ENCODE results near the gene DSCAM. TPM values are rescaled to one million over a fixed set of nuclear protein-coding genes. Genes with fewer than 3 reads are reported as not detected.
"Not testable (repeated sequence)": the region's sequence is repeated elsewhere in the genome, so short reads cannot be mapped to it uniquely, and the experiment has no call there.

The DSCAM gene
- total and polyA plus RNA-seq, 10 donors, result 0.02 to 2.7 (median 2.0) TPM

GRCh38 chr21:40272037-40272436 is 574.9 kb downstream of the DSCAM start:
- no peak overlapping the region for H3K27ac ChIP-seq
- DNase-seq, result no peak
- H3K4me1 ChIP-seq, result no peaks in the 10 kb centered on the region
- no peaks in the 10 kb centered on the region for H3K36me3 ChIP-seq
- intact Hi-C loops (cut with DNase I; ENCODE audit: low total_unique reads), result no loop called here
- no peaks in the 10 kb centered on the region for H3K27me3 ChIP-seq (replicated peaks in 1 of 7)
- no peak overlapping the region for H3K4me3 ChIP-seq
- peaks cover 0 to 4% (median 0%) of the 10 kb centered on the region in 8 donors for H3K9me3 ChIP-seq
- TF ChIP-seq, protein P1, sequence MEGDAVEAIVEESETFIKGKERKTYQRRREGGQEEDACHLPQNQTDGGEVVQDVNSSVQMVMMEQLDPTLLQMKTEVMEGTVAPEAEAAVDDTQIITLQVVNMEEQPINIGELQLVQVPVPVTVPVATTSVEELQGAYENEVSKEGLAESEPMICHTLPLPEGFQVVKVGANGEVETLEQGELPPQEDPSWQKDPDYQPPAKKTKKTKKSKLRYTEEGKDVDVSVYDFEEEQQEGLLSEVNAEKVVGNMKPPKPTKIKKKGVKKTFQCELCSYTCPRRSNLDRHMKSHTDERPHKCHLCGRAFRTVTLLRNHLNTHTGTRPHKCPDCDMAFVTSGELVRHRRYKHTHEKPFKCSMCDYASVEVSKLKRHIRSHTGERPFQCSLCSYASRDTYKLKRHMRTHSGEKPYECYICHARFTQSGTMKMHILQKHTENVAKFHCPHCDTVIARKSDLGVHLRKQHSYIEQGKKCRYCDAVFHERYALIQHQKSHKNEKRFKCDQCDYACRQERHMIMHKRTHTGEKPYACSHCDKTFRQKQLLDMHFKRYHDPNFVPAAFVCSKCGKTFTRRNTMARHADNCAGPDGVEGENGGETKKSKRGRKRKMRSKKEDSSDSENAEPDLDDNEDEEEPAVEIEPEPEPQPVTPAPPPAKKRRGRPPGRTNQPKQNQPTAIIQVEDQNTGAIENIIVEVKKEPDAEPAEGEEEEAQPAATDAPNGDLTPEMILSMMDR (IDR thresholded peaks at IDR 0.05 in 8 of 11, conservative IDR thresholded peaks at IDR 0.05 in 3 of 11), result no peak
- TF ChIP-seq POLR2A (IDR thresholded peaks at IDR 0.05) (no peak), POLR2AphosphoS5 (IDR thresholded peaks at IDR 0.05) (no peak)
- 55 to 71% (median 63%) methylated on average over 4 of the region's 4 CpGs for WGBS, 5 donors

GRCh38 chr21:40271164-40271563 is 575.8 kb downstream of the DSCAM start:
- intact Hi-C loops (cut with DNase I; ENCODE audit: low total_unique reads), result no loop called here
- H3K9me3 ChIP-seq, result peaks cover 0 to 4% (median 0%) of the 10 kb centered on the region in 8 donors
- no peaks in the 10 kb centered on the region for H3K36me3 ChIP-seq
- H3K27ac ChIP-seq, result no peak overlapping the region
- no peaks in the 10 kb centered on the region for H3K27me3 ChIP-seq (replicated peaks in 1 of 7)
- H3K4me1 ChIP-seq, result no peaks in the 10 kb centered on the region
- 59 to 80% (median 67%) methylated on average over 9 of the region's 9 CpGs for WGBS, 5 donors
- no peak for DNase-seq
- H3K4me3 ChIP-seq, result no peak overlapping the region
- TF ChIP-seq POLR2AphosphoS5 (IDR thresholded peaks at IDR 0.05) (no peak), POLR2A (IDR thresholded peaks at IDR 0.05) (no peak)
- TF ChIP-seq, protein P1 (IDR thresholded peaks at IDR 0.05 in 8 of 11, conservative IDR thresholded peaks at IDR 0.05 in 3 of 11), result no peak

DNA sequence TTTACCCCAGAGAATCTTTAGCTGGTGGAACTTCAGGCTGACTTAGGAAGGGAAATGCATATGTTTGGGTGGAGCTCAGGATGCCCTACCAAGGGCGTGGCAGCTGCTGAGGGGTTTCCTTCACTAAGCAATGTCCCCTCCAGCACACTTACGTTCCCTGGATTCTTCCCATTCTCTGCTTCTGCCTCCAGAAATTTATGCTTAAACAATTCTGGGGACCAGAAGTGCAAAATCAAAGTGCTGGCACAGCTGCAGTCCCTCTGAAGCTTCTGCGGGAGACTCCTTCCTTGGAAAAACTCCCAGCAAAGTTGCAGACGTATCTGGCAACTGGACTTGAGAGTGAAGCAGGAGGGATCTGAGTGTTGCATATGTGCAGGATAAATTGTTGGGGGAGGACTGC is 576.9 kb downstream of the DSCAM start:
- no peak for TF ChIP-seq POLR2A (IDR thresholded peaks at IDR 0.05)
- TF ChIP-seq POLR2AphosphoS5 (IDR thresholded peaks at IDR 0.05), result no peak
- TF ChIP-seq, protein P1 (IDR thresholded peaks at IDR 0.05 in 8 of 11, conservative IDR thresholded peaks at IDR 0.05 in 3 of 11), result no peak

GRCh38 chr21:40269239-40269638 is 577.7 kb downstream of the DSCAM start:
- WGBS, 5 donors, result 86 to 89% (median 87%) methylated on average over 8 of the region's 8 CpGs

More for the DNA sequence above, 576.9 kb downstream of the DSCAM start:
- 60 to 80% (median 67%) methylated on average over 4 of the region's 4 CpGs for WGBS, 5 donors
- no peaks in the 10 kb centered on the region for H3K4me1 ChIP-seq
- no peak for DNase-seq
- no peaks in the 10 kb centered on the region for H3K9me3 ChIP-seq
- H3K27me3 ChIP-seq (replicated peaks in 1 of 7), result no peaks in the 10 kb centered on the region
- H3K27ac ChIP-seq, result no peak overlapping the region
- no peak overlapping the region for H3K4me3 ChIP-seq
- intact Hi-C loops (cut with DNase I; ENCODE audit: low total_unique reads), result no loop called here
- no peaks in the 10 kb centered on the region for H3K36me3 ChIP-seq

GRCh38 chr21:40258456-40258855 is 588.5 kb downstream of the DSCAM start:
- 66 to 87% (median 80%) methylated on average over 3 of the region's 3 CpGs for WGBS, 5 donors
- intact Hi-C loops (cut with DNase I; ENCODE audit: low total_unique reads); H3K36me3 ChIP-seq; DNase-seq; H3K27me3 ChIP-seq (replicated peaks in 1 of 7); H3K9me3 ChIP-seq; H3K4me1 ChIP-seq; H3K27ac ChIP-seq; H3K4me3 ChIP-seq: not testable (repeated sequence)

More at GRCh38 chr21:40269239-40269638, 577.7 kb downstream of the DSCAM start:
- Histone ChIP-seq H3K4me3 (no peak overlapping the region), H3K9me3 (no peaks in the 10 kb centered on the region), H3K27ac (no peak overlapping the region), H3K27me3 (replicated peaks in 1 of 7) (no peaks in the 10 kb centered on the region), H3K4me1 (no peaks in the 10 kb centered on the region), H3K36me3 (no peaks in the 10 kb centered on the region)
- no peak for DNase-seq
- intact Hi-C loops (cut with DNase I; ENCODE audit: low total_unique reads), result no loop called here
- no peak for TF ChIP-seq POLR2AphosphoS5 (IDR thresholded peaks at IDR 0.05)
- TF ChIP-seq, protein P1 (IDR thresholded peaks at IDR 0.05 in 8 of 11, conservative IDR thresholded peaks at IDR 0.05 in 3 of 11), result no peak
- no peak for TF ChIP-seq POLR2A (IDR thresholded peaks at IDR 0.05)

Data from spleen (tissue), 11 donors.